ENCODE results near the gene TBC1D25.
"Not testable (repeated sequence)": the region's sequence is repeated elsewhere in the genome, so short reads cannot be mapped to it uniquely, and the experiment has no call there.

The TBC1D25 gene

GRCh38 chrX:48516987-48517386 is 22.5 kb upstream of the TBC1D25 start:
- DNase-seq, result no peak

- not testable (repeated sequence) for DNase-seq
Observed at GRCh38 chrX:48519481-48519880, 20.0 kb upstream of the TBC1D25 start.

GRCh38 chrX:48520455-48520854 is 19.1 kb upstream of the TBC1D25 start:
- DNase-seq, result no peak

GRCh38 chrX:48520976-48521352 is 18.6 kb upstream of the TBC1D25 start:
- DNase-seq, result peak in 1 of 2 experiments; percentile 15

- peak; percentile 94 to 96 for DNase-seq
Observed at GRCh38 chrX:48521353-48522243, 17.9 kb upstream of the TBC1D25 start, which contains the start of gene EBP. Gene EBP (plus strand): TSS chrX:48521808. CDS start chrX:48523772, 1,964 bp downstream.

- DNase-seq, result peak in 1 of 2 experiments; percentile 37
Observed at GRCh38 chrX:48522291-48522690, 17.2 kb upstream of the TBC1D25 start.

GRCh38 chrX:48523682-48524081 is 15.8 kb upstream of the TBC1D25 start:
- no peak for DNase-seq

- DNase-seq, result not testable (repeated sequence)
Observed at GRCh38 chrX:48525853-48526252, 13.7 kb upstream of the TBC1D25 start.

GRCh38 chrX:48530736-48531135 is 8.8 kb upstream of the TBC1D25 start:
- no peak for DNase-seq

- DNase-seq, result no peak
Observed at GRCh38 chrX:48531358-48531959, 8.1 kb upstream of the TBC1D25 start.

- no peak for DNase-seq
Observed at GRCh38 chrX:48532161-48532560, 7.4 kb upstream of the TBC1D25 start.

- no peak for DNase-seq
Observed at GRCh38 chrX:48533165-48533564, 6.3 kb upstream of the TBC1D25 start.

GRCh38 chrX:48538641-48539344 is 721 bp upstream of the TBC1D25 start:
- no peak for DNase-seq

- peak in 1 of 2 experiments; percentile 69 for DNase-seq
Observed at GRCh38 chrX:48540028-48540375, 488 bp downstream of the TBC1D25 start.

GRCh38 chrX:48540480-48540879 is 966 bp downstream of the TBC1D25 start:
- DNase-seq, result no peak

- no peak for DNase-seq
Observed at GRCh38 chrX:48541140-48541814, 1.8 kb downstream of the TBC1D25 start.

- DNase-seq, result no peak
Observed at GRCh38 chrX:48548871-48549270, 9.4 kb downstream of the TBC1D25 start.

- DNase-seq, result not testable (repeated sequence)
Observed at GRCh38 chrX:48555731-48556325, 16.3 kb downstream of the TBC1D25 start.

GRCh38 chrX:48558271-48558670 is 18.8 kb downstream of the TBC1D25 start:
- no peak for DNase-seq

- DNase-seq, result no peak
Observed at GRCh38 chrX:48559636-48560035, 20.1 kb downstream of the TBC1D25 start.

GRCh38 chrX:48560056-48560455 is 20.5 kb downstream of the TBC1D25 start:
- DNase-seq, result no peak

- no peak for DNase-seq
Observed at GRCh38 chrX:48560681-48561080, 21.2 kb downstream of the TBC1D25 start.

- DNase-seq, result no peak
Observed at GRCh38 chrX:48569958-48570357, 30.4 kb downstream of the TBC1D25 start.
